Measurements from ENCODE around the gene OR2A5. TPM values are rescaled to one million over a fixed set of nuclear protein-coding genes. Genes with fewer than 3 reads are reported as not detected.

OR2A5 gene
- total RNA-seq, 4 donors from 2014 or later, result not detected

DNA sequence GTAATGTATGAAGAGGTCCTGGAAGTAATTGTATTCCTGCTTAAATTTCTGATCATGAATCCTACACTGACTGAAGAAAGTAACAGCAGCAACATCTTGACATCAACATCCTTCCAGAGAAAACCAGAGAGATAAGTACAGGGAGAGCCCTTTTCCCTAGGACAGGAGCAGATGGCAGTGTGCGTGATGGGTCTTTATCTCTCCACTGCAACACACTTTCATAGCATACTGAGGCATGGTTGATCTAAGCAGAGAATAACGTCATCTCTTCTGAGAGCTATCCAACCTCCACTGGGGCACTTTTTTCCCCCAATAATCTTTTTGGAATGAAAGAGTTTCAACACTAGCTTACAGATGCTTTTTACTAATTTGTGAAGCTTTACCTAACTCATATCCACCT is 21.2 kb downstream of the OR2A5 start:
- TF ChIP-seq POLR2AphosphoS5 (IDR thresholded peaks at IDR 0.05) (no peak), EP300 (IDR thresholded peaks at IDR 0.05; ENCODE audit: low read depth) (no peak), POLR2A (IDR thresholded peaks at IDR 0.05) (no peak)
- TF ChIP-seq, protein P1, sequence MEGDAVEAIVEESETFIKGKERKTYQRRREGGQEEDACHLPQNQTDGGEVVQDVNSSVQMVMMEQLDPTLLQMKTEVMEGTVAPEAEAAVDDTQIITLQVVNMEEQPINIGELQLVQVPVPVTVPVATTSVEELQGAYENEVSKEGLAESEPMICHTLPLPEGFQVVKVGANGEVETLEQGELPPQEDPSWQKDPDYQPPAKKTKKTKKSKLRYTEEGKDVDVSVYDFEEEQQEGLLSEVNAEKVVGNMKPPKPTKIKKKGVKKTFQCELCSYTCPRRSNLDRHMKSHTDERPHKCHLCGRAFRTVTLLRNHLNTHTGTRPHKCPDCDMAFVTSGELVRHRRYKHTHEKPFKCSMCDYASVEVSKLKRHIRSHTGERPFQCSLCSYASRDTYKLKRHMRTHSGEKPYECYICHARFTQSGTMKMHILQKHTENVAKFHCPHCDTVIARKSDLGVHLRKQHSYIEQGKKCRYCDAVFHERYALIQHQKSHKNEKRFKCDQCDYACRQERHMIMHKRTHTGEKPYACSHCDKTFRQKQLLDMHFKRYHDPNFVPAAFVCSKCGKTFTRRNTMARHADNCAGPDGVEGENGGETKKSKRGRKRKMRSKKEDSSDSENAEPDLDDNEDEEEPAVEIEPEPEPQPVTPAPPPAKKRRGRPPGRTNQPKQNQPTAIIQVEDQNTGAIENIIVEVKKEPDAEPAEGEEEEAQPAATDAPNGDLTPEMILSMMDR (IDR thresholded peaks at IDR 0.05), result no peak
- intact Hi-C loops (cut with DNase I; ENCODE audit: low total_unique reads), result no loop called here
- no peaks in the 10 kb centered on the region for H3K36me3 ChIP-seq

DNA sequence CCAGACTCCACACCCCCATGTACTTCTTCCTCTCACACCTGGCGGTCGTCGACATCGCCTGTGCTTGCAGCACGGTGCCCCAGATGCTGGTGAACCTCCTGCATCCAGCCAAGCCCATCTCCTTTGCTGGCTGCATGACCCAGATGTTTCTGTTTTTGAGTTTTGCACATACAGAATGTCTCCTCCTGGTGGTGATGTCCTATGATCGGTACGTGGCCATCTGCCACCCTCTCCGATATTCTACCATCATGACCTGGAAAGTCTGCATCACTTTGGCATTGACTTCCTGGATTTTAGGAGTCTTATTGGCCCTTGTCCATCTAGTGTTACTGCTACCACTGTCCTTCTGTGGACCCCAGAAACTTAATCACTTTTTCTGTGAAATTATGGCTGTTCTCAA is 25.6 kb downstream of the OR2A5 start:
- intact Hi-C loops (cut with DNase I; ENCODE audit: low total_unique reads), result no loop called here
- H3K36me3 ChIP-seq, result no peaks in the 10 kb centered on the region
- TF ChIP-seq, protein P1 (IDR thresholded peaks at IDR 0.05), result no peak
- TF ChIP-seq POLR2A (IDR thresholded peaks at IDR 0.05) (no peak), EP300 (IDR thresholded peaks at IDR 0.05; ENCODE audit: low read depth) (no peak), POLR2AphosphoS5 (IDR thresholded peaks at IDR 0.05) (no peak)
- 89 to 100% methylated on average over 1 to 8 of the region's 8 CpGs for WGBS, 2 donors (ENCODE audit: low coverage in 1 of 2)
- no peak overlapping the region for H3K27ac ChIP-seq
- no peak overlapping the region for H3K4me3 ChIP-seq
- no peak for DNase-seq
- no peaks in the 10 kb centered on the region for H3K9me3 ChIP-seq
- H3K27me3 ChIP-seq, result no peaks in the 10 kb centered on the region
- H3K4me1 ChIP-seq, result no peaks in the 10 kb centered on the region
- in situ Hi-C loops (cut with MboI; ENCODE audit: low pct_ligation_motif_present in 1 of 4, low pct_unique_long_range_greater_than_20kb in 1 of 4, low sequenced_read_pairs in 3 of 4), result no loop called here

More for the DNA sequence above, 21.2 kb downstream of the OR2A5 start:
- in situ Hi-C loops (cut with MboI; ENCODE audit: low pct_ligation_motif_present in 1 of 4, low pct_unique_long_range_greater_than_20kb in 1 of 4, low sequenced_read_pairs in 3 of 4), result no loop called here
- no peaks in the 10 kb centered on the region for H3K9me3 ChIP-seq
- H3K4me1 ChIP-seq, result no peaks in the 10 kb centered on the region
- WGBS, 2 donors (ENCODE audit: low coverage in 1 of 2), result 67 to 75% methylated on average over 1 to 2 of the region's 2 CpGs
- no peaks in the 10 kb centered on the region for H3K27me3 ChIP-seq
- no peak for DNase-seq
- no peak overlapping the region for H3K4me3 ChIP-seq
- no peak overlapping the region for H3K27ac ChIP-seq

DNA sequence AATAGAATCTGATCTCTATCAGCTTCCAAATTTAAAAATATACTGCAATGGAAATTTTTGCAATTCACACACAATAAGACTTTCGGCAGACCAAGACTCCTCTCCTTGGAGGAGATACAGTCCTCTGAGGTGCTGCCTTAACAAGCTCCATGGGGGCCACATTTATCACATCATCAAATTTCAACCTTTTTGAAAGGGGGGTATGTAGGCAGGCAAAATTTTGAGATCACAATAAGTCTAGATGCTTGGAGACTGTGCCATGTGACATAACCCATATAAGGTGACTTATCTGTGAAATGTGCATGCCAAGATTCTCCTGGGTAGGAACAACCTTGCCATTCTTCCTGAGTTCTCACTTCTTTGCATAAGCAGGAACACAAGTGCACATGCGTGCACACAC is 37.2 kb downstream of the OR2A5 start, which contains the start of gene OR2A12:
TSS of gene OR2A12 (plus strand) at position 301 of the 400 bp plus-strand sequence. CDS start 8,830 bp downstream, outside the sequence.
- no peak for DNase-seq
- H3K4me1 ChIP-seq, result no peaks in the 10 kb centered on the region
- H3K27me3 ChIP-seq, result no peaks in the 10 kb centered on the region
- H3K4me3 ChIP-seq, result no peak within 1 kb of the TSS
- 70 to 100% methylated on average over 1 to 2 of the region's 2 CpGs for WGBS, 2 donors (ENCODE audit: low coverage in 1 of 2)
- TF ChIP-seq POLR2A (IDR thresholded peaks at IDR 0.05) (no peak), POLR2AphosphoS5 (IDR thresholded peaks at IDR 0.05) (no peak), EP300 (IDR thresholded peaks at IDR 0.05; ENCODE audit: low read depth) (no peak)
- TF ChIP-seq, protein P1 (IDR thresholded peaks at IDR 0.05), result no peak
- H3K27ac ChIP-seq, result no peak within 1 kb of the TSS
- H3K36me3 ChIP-seq, result no peaks in the 10 kb centered on the region
- no peaks in the 10 kb centered on the region for H3K9me3 ChIP-seq
- intact Hi-C loops (cut with DNase I; ENCODE audit: low total_unique reads), result no loop called here
- in situ Hi-C loops (cut with MboI; ENCODE audit: low pct_ligation_motif_present in 1 of 4, low pct_unique_long_range_greater_than_20kb in 1 of 4, low sequenced_read_pairs in 3 of 4), result no loop called here

DNA sequence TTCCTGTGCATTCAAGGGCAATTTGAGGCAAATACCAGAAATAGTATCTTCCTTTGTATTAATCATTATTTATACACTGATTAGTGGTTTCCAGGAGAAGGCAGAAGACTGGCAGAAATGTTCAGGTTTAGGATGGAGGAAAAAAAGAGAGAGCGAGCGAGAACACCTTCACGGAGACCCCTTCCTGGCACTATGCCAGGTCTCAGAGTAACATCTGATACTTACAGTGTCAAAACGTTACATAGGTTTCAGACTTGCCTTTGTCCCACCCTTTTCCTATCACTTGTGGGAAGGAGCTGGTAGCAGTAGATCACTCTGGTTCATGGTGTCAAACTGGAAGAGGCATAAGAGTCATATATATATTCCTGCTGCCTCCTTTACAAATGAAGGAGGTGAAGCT is 38.0 kb downstream of the OR2A5 start:
- WGBS, 2 donors (ENCODE audit: low coverage in 1 of 2), result 67 to 69% methylated on average over 3 to 4 of the region's 4 CpGs
- no peak overlapping the region for H3K27ac ChIP-seq
- DNase-seq, result no peak
- H3K9me3 ChIP-seq, result peaks cover 0 to 3% of the 10 kb centered on the region in 2 donors
- intact Hi-C loops (cut with DNase I; ENCODE audit: low total_unique reads), result no loop called here
- H3K4me1 ChIP-seq, result no peaks in the 10 kb centered on the region
- no peaks in the 10 kb centered on the region for H3K36me3 ChIP-seq
- in situ Hi-C loops (cut with MboI; ENCODE audit: low pct_ligation_motif_present in 1 of 4, low pct_unique_long_range_greater_than_20kb in 1 of 4, low sequenced_read_pairs in 3 of 4), result no loop called here
- no peaks in the 10 kb centered on the region for H3K27me3 ChIP-seq
- H3K4me3 ChIP-seq, result no peak overlapping the region
- TF ChIP-seq POLR2AphosphoS5 (IDR thresholded peaks at IDR 0.05), result no peak
- TF ChIP-seq, protein P1 (IDR thresholded peaks at IDR 0.05), result no peak
- TF ChIP-seq POLR2A (IDR thresholded peaks at IDR 0.05), result no peak
- TF ChIP-seq EP300 (IDR thresholded peaks at IDR 0.05; ENCODE audit: low read depth), result no peak
